GM19468 (cell line): Measurements from ENCODE around the gene NECTIN2.
"Not testable (repeated sequence)": the region's sequence is repeated elsewhere in the genome, so short reads cannot be mapped to it uniquely, and the experiment has no call there.

ENCODE experiments used
- ATAC-seq: cut with Tn5 transposase; IDR thresholded peaks from one replicate; pipeline ENCODE4 v1.9.1; 2021; ENCODE audit warnings: mild to moderate bottlenecking, moderate library complexity, moderate number of reproducible peaks; ENCODE audit not compliant: unreplicated experiment; ENCODE audit errors: extremely low read depth

NECTIN2 gene

GRCh38 chr19:44926245-44927077, 80.4 kb downstream of the NECTIN2 start:
- ATAC-seq, result not testable (repeated sequence)

- no peak for ATAC-seq
Measured at GRCh38 chr19:44927746-44928145, 81.6 kb downstream of the NECTIN2 start.

GRCh38 chr19:44930088-44930487, 84.0 kb downstream of the NECTIN2 start:
- ATAC-seq, result no peak

GRCh38 chr19:44931541-44931940, 85.4 kb downstream of the NECTIN2 start:
- ATAC-seq, result no peak
